K562 (cell line): ENCODE data around the gene KBTBD4. TPM values are rescaled to one million over a fixed set of nuclear protein-coding genes. Genes with fewer than 3 reads are reported as not detected.

ENCODE experiments used
- COPS2 ChIP-seq: fragments of 450-650 bp; conservative IDR thresholded peaks from 2 replicates; pipeline ENCODE4 v1.6.1; 2016; ENCODE audit warnings: mild to moderate bottlenecking, moderate library complexity
- FOXK1 ChIP-seq: sonication (generic); formaldehyde crosslinking; IDR thresholded peaks from 2 replicates; pipeline ENCODE4 v1.8.0; 2022; ENCODE audit warnings: missing genetic modification reagents, mild to moderate bottlenecking, borderline replicate concordance
- HDGF ChIP-seq: fragments of 450-650 bp; IDR thresholded peaks from 2 replicates; pipeline ENCODE4 v1.6.1; 2016
- KLF10 ChIP-seq: fragments of 250-450 bp; sonication (Bioruptor Pico); IDR thresholded peaks from 2 replicates; pipeline ENCODE4 v1.6.1; 2021; ENCODE audit warnings: matching md5 sums
- MTA2 ChIP-seq: fragments of 450-650 bp; IDR thresholded peaks from 2 replicates; pipeline ENCODE4 v1.6.1; 2016; ENCODE audit warnings: low read depth
- PTTG1 ChIP-seq: fragments of 450-650 bp; IDR thresholded peaks from 2 replicates; pipeline ENCODE4 v1.6.1; 2016; ENCODE audit warnings: low read depth, mild to moderate bottlenecking, missing genetic modification characterization, missing compliant biosample characterization
- STAT5B ChIP-seq: fragments of 250-450 bp; sonication (Bioruptor Pico); IDR thresholded peaks from 2 replicates; pipeline ENCODE4 v1.8.0; 2021; ENCODE audit warnings: mild to moderate bottlenecking, inconsistent platforms
- TRIM25 ChIP-seq: fragments of 450-650 bp; IDR thresholded peaks from 2 replicates; pipeline ENCODE4 v1.7.0; 2016; ENCODE audit warnings: borderline replicate concordance
- XRCC4 ChIP-seq: IDR thresholded peaks from one replicate; pipeline ENCODE4 v1.6.1; 2011; ENCODE audit not compliant: insufficient read depth, insufficient read length; ENCODE audit errors: extremely low read depth
- ZNF174 ChIP-seq: fragments of 250-450 bp; sonication (Bioruptor Pico); IDR thresholded peaks from 2 replicates; pipeline ENCODE4 v1.4.0; 2020; ENCODE audit warnings: mild to moderate bottlenecking
- ZNF717 ChIP-seq: fragments of 250-450 bp; sonication (Bioruptor Pico); IDR thresholded peaks from 2 replicates; pipeline ENCODE4 v1.5.0; 2021
- polyA plus RNA-seq, 8 experiments: library from polyadenylated mRNA; depleted of rRNA in 4 of 8; stranded (reverse) in 5 of 8; unstranded in 3 of 8; fragments of >200 nt; fragmentation: Nextera tagmentation in 2 of 8; fragmentation: Illumina TruSeq in 1 of 8; extraction: Ambion mirVana in 2 of 8; extraction: Trizol in 1 of 8; gene quantifications; 2 replicates each; pipeline versions ENCODE4 v1.2.1 to v1.2.3, GENCODE V29; 2011 to 2014; ENCODE audit warnings: inconsistent platforms in 1 of 8, missing spikeins in 1 of 8
- total RNA-seq, 7 experiments: library from RNA; depleted of rRNA in 6 of 7; stranded (reverse); fragments of >200 nt in 6 of 7; fragmentation: Illumina TruSeq in 2 of 7; extraction: Trizol in 2 of 7; gene quantifications; 2 replicates each; pipeline versions ENCODE4 v1.2.1 to v1.2.3, GENCODE V29; 2011 to 2021; ENCODE audit warnings: low replicate concordance in 1 of 7
- TF ChIP-seq, protein P1 (sequence below), 2 experiments: fragments of 200-800 bp in 1 of 2; sonication (Bioruptor generic) in 1 of 2; sonication (generic) in 1 of 2; formaldehyde crosslinking in 1 of 2; IDR thresholded peaks in 1 of 2; conservative IDR thresholded peaks in 1 of 2; 2 replicates each; pipeline versions ENCODE4 v1.5.0 to v1.6.1; 2016 to 2020; ENCODE audit warnings: missing compliant biosample characterization in 1 of 2, missing genetic modification characterization in 1 of 2, missing genetic modification reagents in 1 of 2
- TF ChIP-seq, protein P2 (sequence below): fragments of 250-450 bp; sonication (Bioruptor Pico); IDR thresholded peaks from 2 replicates; pipeline ENCODE4 v1.4.0; 2020; ENCODE audit warnings: mild to moderate bottlenecking, moderate library complexity

KBTBD4 gene
- total and polyA plus RNA-seq, 9 of the 15 experiments (the other 6 are each of a cell fraction or from before 2014, with no cell fraction given) = 7.0 to 33.9 (median 13.3) TPM

GRCh38 chr11:47565340-47566148 lies 13.2 kb downstream of the KBTBD4 start, which contains the start of gene PTPMT1 (continued):
- TF ChIP-seq TRIM25 = no peak
- TF ChIP-seq FOXK1 = no peak
- no peak for TF ChIP-seq HDGF
- no peak for TF ChIP-seq ZNF717 (CRISPR knock-in tag)
- no peak for TF ChIP-seq PTTG1 (tag)
- TF ChIP-seq ZNF174 (CRISPR knock-in tag) = no peak
- no peak for TF ChIP-seq STAT5B (CRISPR knock-in tag)
- TF ChIP-seq, protein P1, sequence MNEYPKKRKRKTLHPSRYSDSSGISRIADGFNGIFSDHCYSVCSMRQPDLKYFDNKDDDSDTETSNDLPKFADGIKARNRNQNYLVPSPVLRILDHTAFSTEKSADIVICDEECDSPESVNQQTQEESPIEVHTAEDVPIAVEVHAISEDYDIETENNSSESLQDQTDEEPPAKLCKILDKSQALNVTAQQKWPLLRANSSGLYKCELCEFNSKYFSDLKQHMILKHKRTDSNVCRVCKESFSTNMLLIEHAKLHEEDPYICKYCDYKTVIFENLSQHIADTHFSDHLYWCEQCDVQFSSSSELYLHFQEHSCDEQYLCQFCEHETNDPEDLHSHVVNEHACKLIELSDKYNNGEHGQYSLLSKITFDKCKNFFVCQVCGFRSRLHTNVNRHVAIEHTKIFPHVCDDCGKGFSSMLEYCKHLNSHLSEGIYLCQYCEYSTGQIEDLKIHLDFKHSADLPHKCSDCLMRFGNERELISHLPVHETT (CRISPR knock-in tag; conservative IDR thresholded peaks at IDR 0.05 in 1 of 2, IDR thresholded peaks at IDR 0.05 in 1 of 2) = peak; percentile 47 to 74; a peak in 2 of 4 replicates
- TF ChIP-seq MTA2 = no peak
- TF ChIP-seq XRCC4 = no peak
- no peak for TF ChIP-seq KLF10 (CRISPR knock-in tag)
- TF ChIP-seq, protein P2, sequence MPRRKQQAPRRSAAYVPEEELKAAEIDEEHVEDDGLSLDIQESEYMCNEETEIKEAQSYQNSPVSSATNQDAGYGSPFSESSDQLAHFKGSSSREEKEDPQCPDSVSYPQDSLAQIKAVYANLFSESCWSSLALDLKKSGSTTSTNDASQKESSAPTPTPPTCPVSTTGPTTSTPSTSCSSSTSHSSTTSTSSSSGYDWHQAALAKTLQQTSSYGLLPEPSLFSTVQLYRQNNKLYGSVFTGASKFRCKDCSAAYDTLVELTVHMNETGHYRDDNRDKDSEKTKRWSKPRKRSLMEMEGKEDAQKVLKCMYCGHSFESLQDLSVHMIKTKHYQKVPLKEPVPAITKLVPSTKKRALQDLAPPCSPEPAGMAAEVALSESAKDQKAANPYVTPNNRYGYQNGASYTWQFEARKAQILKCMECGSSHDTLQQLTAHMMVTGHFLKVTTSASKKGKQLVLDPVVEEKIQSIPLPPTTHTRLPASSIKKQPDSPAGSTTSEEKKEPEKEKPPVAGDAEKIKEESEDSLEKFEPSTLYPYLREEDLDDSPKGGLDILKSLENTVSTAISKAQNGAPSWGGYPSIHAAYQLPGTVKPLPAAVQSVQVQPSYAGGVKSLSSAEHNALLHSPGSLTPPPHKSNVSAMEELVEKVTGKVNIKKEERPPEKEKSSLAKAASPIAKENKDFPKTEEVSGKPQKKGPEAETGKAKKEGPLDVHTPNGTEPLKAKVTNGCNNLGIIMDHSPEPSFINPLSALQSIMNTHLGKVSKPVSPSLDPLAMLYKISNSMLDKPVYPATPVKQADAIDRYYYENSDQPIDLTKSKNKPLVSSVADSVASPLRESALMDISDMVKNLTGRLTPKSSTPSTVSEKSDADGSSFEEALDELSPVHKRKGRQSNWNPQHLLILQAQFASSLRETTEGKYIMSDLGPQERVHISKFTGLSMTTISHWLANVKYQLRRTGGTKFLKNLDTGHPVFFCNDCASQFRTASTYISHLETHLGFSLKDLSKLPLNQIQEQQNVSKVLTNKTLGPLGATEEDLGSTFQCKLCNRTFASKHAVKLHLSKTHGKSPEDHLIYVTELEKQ (CRISPR knock-in tag) = no peak
- TF ChIP-seq COPS2 = no peak
